Testis (tissue), 3 donors: ENCODE data around the gene CEP85L. TPM values are rescaled to one million over a fixed set of nuclear protein-coding genes. Genes with fewer than 3 reads are reported as not detected.

Experiments
- DNase-seq: peaks from one replicate; pipeline ENCODE4 v3.0.0-alpha.2; 2019
- H3K27ac ChIP-seq, 2 donors: fragments of 200-600 bp; sonication (generic); one replicate each; pipeline ENCODE4 v1.5.1; 2019
- H3K27me3 ChIP-seq: fragments of 200-600 bp; sonication (generic); one replicate; pipeline ENCODE4 v1.5.1; 2019
- H3K36me3 ChIP-seq: fragments of 200-600 bp; sonication (generic); one replicate; pipeline ENCODE4 v1.5.1; 2017; ENCODE audit warnings: low read depth; ENCODE audit errors: missing control alignments
- H3K4me1 ChIP-seq: fragments of 200-600 bp; sonication (generic); one replicate; pipeline ENCODE4 v1.5.1; 2019
- H3K4me3 ChIP-seq, 2 donors: fragments of 200-600 bp; sonication (generic); one replicate each; pipeline ENCODE4 v1.5.1; 2017 to 2019
- H3K9me3 ChIP-seq: fragments of 200-600 bp; sonication (generic); one replicate; pipeline ENCODE4 v1.5.1; 2017
- POLR2A ChIP-seq: fragments of 450-650 bp; IDR thresholded peaks from one replicate; pipeline ENCODE4 v1.6.1; 2017; ENCODE audit warnings: antibody characterized with exemption, mild to moderate bottlenecking, moderate library complexity
- WGBS, 2 donors: methylation state at CpG; one replicate each; pipeline ENCODE4 v1.1.5; 2018; 5-methylcytosine and 5-hydroxymethylcytosine counted together
- intact Hi-C: fragments of 100-400 bp; cut with DNase I; formaldehyde crosslinking; loops from one replicate; pipeline ENCODE4 v1.15.1; 2023; ENCODE audit warnings: low total_unique reads
- polyA plus RNA-seq: library from polyadenylated mRNA; stranded (reverse); fragments of 350-450 nt; fragmentation: Illumina TruSeq; extraction: RNeasy Lipid Tissue Mini Kit (QIAGEN cat#74804); gene quantifications from one replicate; pipeline ENCODE4 v1.2.3, GENCODE V29; 2014; ENCODE audit warnings: low read depth, low replicate concordance; ENCODE audit not compliant: insufficient read depth
- total RNA-seq, 2 donors: library from RNA; depleted of rRNA; stranded (reverse); fragments of >200 nt; gene quantifications; one replicate each; pipeline ENCODE4 v1.2.3, GENCODE V29; 2016
- TF ChIP-seq, protein P1 (sequence below), 3 experiments: fragments of 450-650 bp in 2 of 3; fragments of 200-600 bp in 1 of 3; sonication (generic) in 1 of 3; IDR thresholded peaks; one replicate each; pipeline ENCODE4 v1.5.1; 2016 to 2019; ENCODE audit warnings: antibody characterized with exemption in 3 of 3, mild to moderate bottlenecking in 2 of 3, moderate library complexity in 1 of 3

CEP85L gene
- total and polyA plus RNA-seq, 3 donors from 2014 or later = 63.7 to 80.7 (median 78.8) TPM

DNA sequence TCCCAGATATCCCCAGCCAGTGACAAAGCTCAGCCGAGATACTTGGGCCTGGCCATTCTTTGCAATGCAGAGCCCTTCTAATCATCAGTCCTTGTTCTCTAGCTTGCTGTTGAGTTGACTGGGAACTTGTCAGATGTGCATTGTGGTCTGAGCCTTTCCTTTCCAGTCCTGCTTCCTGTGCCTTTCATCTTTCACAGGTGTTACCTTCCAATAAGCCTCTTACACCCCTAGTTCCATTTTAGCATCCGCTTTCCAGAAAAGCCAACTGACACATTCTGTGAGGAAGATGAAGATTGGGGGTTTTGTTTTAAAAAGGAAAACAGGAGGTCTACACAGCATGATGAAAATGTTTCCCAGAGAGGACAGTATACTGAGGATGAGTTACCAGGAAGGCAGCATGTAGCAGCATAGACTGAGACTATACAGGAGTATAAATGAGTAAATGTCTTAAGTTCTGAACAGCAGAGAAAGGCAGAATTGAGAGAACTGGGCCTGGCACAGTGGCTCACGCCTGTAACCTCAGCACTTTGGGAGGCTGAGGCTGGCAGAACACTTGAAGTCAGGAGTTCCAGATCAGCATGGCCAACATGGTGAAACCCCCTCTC lies 5.6 kb upstream of the CEP85L start:
- TF ChIP-seq POLR2A = no peak
- TF ChIP-seq, protein P1, sequence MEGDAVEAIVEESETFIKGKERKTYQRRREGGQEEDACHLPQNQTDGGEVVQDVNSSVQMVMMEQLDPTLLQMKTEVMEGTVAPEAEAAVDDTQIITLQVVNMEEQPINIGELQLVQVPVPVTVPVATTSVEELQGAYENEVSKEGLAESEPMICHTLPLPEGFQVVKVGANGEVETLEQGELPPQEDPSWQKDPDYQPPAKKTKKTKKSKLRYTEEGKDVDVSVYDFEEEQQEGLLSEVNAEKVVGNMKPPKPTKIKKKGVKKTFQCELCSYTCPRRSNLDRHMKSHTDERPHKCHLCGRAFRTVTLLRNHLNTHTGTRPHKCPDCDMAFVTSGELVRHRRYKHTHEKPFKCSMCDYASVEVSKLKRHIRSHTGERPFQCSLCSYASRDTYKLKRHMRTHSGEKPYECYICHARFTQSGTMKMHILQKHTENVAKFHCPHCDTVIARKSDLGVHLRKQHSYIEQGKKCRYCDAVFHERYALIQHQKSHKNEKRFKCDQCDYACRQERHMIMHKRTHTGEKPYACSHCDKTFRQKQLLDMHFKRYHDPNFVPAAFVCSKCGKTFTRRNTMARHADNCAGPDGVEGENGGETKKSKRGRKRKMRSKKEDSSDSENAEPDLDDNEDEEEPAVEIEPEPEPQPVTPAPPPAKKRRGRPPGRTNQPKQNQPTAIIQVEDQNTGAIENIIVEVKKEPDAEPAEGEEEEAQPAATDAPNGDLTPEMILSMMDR (IDR thresholded peaks at IDR 0.05) = no peak
- Histone ChIP-seq H3K27ac (no peak overlapping the region), H3K27me3 (no peaks in the 10 kb centered on the region), H3K4me1 (peaks cover 13% of the 10 kb centered on the region), H3K4me3 (no peak overlapping the region), H3K36me3 (no peaks in the 10 kb centered on the region), H3K9me3 (no peaks in the 10 kb centered on the region)
- WGBS, 2 donors = 88 to 91% methylated on average over 3 of the region's 3 CpGs
- DNase-seq = no peak
- intact Hi-C loops = no loop called here

DNA sequence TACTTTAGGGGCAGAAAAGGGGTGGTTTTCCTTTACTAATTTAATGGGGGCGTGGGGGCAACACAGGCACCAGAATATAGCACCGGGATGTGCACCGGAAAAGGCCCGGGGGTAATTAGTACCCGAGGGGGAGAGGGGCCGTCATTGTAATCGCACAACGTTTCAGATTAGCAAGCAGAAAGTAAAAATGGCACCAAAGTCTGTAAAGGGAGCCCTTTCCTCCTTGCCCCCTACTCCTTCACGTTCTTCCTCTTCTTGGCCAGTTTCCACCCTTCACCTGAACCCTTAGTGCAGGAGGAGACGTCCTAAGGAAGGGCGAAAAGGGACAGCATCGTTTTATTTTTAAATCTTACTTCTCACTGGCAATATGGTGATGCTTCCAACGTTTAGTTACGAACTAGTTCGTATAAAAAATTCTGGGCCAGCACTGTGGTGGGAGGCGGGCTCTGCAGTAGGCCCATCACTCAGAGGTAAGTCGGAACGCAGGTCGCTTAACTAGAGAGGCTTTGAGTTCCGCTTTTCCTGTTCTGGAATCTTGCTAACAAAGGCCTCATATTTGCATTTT lies 742 bp upstream of the CEP85L start:
- H3K9me3 ChIP-seq = no peaks in the 10 kb centered on the region
- H3K36me3 ChIP-seq = no peaks in the 10 kb centered on the region
- 31 to 49% methylated on average over 20 of the region's 20 CpGs for WGBS, 2 donors
- intact Hi-C loops = no loop called here
- no peak for TF ChIP-seq POLR2A
- TF ChIP-seq, protein P1 (IDR thresholded peaks at IDR 0.05) = no peak
- peaks cover 19% of the 10 kb centered on the region for H3K4me1 ChIP-seq
- H3K4me3 ChIP-seq = peak overlapping the region; percentile 93 to 99
- no peak for DNase-seq
- H3K27me3 ChIP-seq = no peaks in the 10 kb centered on the region
- H3K27ac ChIP-seq = peak overlapping the region; percentile 99

DNA sequence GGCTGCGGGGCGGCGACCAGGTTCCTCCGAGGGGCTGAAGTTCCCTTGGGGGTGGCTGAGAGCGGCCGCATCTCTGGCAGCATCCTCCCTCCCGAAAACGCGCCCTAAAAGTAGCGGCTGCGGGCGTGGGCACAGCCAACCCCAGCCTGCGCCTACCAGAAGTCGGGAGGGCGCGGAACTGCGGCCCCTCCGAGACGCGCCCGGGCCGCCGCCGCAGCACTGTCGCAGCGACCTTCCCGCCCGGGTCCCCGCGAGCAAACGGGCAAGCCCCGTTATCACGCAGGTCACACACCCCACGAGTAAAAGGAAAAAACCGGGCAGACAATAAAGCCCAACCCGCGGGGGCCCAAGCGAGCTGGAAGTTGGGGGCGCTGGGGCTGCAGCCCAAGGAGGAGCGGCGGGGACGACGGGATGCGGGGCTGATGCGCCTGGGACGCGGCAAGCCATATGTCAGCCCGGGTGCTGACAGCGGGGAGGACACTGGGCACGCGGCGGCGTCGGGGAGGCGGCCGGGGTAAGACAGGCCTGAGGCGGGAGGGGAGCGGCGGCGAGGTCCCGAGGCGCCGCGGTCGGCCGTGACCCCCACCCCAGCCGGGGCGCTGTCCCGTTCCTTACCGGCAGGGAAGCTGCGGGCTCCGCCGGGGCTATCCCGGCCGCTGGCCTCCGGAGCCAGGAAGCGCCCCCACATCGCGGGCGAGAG lies 659 bp downstream of the CEP85L start:
- DNase-seq = peak; percentile 66
- H3K36me3 ChIP-seq = no peaks in the 10 kb centered on the region
- H3K9me3 ChIP-seq = no peaks in the 10 kb centered on the region
- H3K27me3 ChIP-seq = no peaks in the 10 kb centered on the region
- TF ChIP-seq, protein P1 (IDR thresholded peaks at IDR 0.05) = peak in 1 of 3 experiments; percentile 20
- TF ChIP-seq POLR2A = no peak
- WGBS, 2 donors = 0% methylated on average over 1 to 78 of the region's 80 CpGs
- intact Hi-C loops = no loop called here
- peaks cover 9% of the 10 kb centered on the region for H3K4me1 ChIP-seq
- H3K4me3 ChIP-seq = peak overlapping the region; percentile 93 to 99
- peak overlapping the region; percentile 99 for H3K27ac ChIP-seq

DNA sequence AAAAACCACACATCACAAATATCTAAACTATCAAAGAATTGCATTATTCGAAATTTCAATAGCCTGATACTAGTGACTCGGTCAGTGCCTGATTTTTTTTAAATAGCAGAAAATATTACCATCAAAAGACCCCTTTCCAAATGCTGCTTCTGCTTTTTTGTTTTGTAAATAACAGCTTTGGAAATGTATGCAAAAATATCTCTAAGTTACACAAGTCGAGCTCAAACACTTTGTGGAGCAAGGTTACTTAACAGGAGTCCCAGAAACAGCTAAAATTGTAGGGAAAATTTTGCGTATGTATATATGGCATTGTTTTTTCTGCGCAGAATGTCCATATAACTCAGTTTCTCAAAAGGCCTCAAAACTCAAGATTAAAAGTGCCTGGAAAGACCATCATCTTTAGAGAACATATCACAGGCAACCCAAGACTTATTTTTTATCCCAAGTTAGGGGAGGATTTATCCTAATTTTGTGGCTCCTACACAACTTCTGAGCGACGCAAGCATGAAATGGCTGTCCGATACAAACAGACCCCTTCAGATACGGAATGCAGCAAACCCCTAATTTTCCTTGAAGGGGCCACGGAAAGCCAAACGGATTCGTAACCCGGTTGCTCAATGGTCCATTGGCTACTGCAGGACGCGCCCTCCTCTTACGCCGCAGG lies 1.3 kb downstream of the CEP85L start:
- Histone ChIP-seq H3K36me3 (no peaks in the 10 kb centered on the region), H3K27ac (peak overlapping the region; percentile 99), H3K27me3 (no peaks in the 10 kb centered on the region), H3K9me3 (no peaks in the 10 kb centered on the region), H3K4me3 (peak overlapping the region; percentile 93 to 99), H3K4me1 (peaks cover 15% of the 10 kb centered on the region)
- DNase-seq = no peak
- WGBS, 2 donors = 4 to 6% methylated on average over 13 to 17 of the region's 17 CpGs
- intact Hi-C loops = no loop called here
- TF ChIP-seq, protein P1 (IDR thresholded peaks at IDR 0.05) = no peak
- TF ChIP-seq POLR2A = no peak
